Subcutaneous adipose tissue (tissue), 4 donors: ENCODE results near the gene PHF1. TPM values are rescaled to one million over a fixed set of nuclear protein-coding genes. Genes with fewer than 3 reads are reported as not detected.

Experiments
- CTCF ChIP-seq: fragments of 450-650 bp; IDR thresholded peaks from one replicate; pipeline ENCODE4 v1.5.1; 2016; ENCODE audit warnings: low read depth, mild to moderate bottlenecking, control low read depth, antibody characterized with exemption, moderate library complexity
- small RNA-seq: library from RNA; depleted of rRNA; stranded (forward); fragments of <200 nt; gene quantifications from one replicate; pipeline ENCODE3, GENCODE V24; 2016
- total RNA-seq, 4 donors: library from RNA; depleted of rRNA; stranded (reverse); fragments of >200 nt; gene quantifications; one replicate each; pipeline ENCODE4 v1.1.0, GENCODE V29; 2016

PHF1 gene
- total RNA-seq, 4 donors from 2014 or later, result 21.4 to 84.0 (median 48.3) TPM

DNA sequence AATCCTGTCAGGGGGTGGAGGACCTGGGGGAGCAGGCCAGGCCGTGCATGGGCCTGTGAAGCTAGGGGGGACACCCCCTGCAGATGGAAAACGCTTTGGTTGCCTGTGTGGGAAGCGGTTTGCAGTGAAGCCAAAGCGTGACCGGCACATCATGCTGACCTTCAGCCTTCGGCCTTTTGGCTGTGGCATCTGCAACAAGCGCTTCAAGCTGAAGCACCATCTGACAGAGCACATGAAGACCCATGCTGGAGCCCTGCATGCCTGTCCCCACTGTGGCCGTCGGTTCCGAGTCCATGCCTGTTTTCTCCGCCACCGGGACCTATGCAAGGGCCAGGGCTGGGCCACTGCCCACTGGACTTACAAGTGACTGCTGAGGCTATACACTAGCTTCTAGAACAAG, 45.3 kb downstream of the PHF1 start:
- TF ChIP-seq CTCF, result no peak

- no peak for TF ChIP-seq CTCF
Observed at GRCh38 chr6:33458676-33459075, 47.9 kb downstream of the PHF1 start.

DNA sequence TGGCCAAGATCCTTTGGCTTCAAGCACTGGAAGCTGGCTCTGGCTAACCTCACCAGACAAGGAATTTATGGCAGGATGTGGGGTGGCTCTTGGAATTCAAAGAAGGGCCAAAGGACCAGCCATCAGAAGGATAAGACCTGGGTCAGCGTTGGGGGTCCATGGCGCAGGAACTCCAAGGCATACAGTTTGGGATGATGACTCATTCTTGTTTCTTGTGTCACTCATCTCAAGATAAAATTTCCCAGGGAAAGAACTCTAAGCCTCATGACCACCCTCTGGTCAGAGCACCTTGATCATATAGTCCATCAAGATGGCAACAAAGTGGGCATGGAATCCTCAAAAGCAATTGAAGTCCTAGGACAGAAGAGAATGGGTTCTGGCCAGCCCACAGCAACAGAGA, 48.4 kb downstream of the PHF1 start:
- no peak for TF ChIP-seq CTCF

Small RNA genes within 50 kb of the gene (small RNA-seq; reads per million reads assigned to genes)
- gene RPL35AP4 (not detected), gene ZBTB9 (not detected)

Other genes starting within 250 kb of the PHF1 start
- gene COL11A2, start 218.5 kb upstream of the PHF1 start, total RNA-seq, result under 1 TPM in 3 of 4 donors, not detected in 1; 0.17 to 0.75 (median 0.66) TPM
- 10 to 100 TPM; 17.3 to 27.7 (median 24.8) TPM for gene RXRB, start 210.3 kb upstream of the PHF1 start, total RNA-seq
- 10 to 100 TPM; 49.0 to 54.9 (median 52.5) TPM for gene SLC39A7, start 210.1 kb upstream of the PHF1 start, total RNA-seq
- gene HSD17B8, start 206.4 kb upstream of the PHF1 start, total RNA-seq, result 10 to 100 TPM in 3 of 4 donors, 1 to 10 TPM in 1; 5.1 to 22.0 (median 16.2) TPM
- gene RING1, start 202.5 kb upstream of the PHF1 start, total RNA-seq, result 10 to 100 TPM in 2 of 4 donors, 1 to 10 TPM in 2; 7.3 to 19.0 (median 10.5) TPM
- gene VPS52, start 139.1 kb upstream of the PHF1 start, total RNA-seq, result 10 to 100 TPM; 27.2 to 59.2 (median 32.7) TPM
- 1,000 to 10,000 TPM; 2,263 to 3,298 (median 2,623) TPM for gene RPS18, start 138.9 kb upstream of the PHF1 start, total RNA-seq
- 10 to 100 TPM in 3 of 4 donors, 1 to 10 TPM in 1; 7.3 to 20.7 (median 16.9) TPM for gene B3GALT4, start 133.9 kb upstream of the PHF1 start, total RNA-seq
- gene WDR46, start 121.8 kb upstream of the PHF1 start, total RNA-seq, result 10 to 100 TPM; 40.7 to 62.9 (median 50.6) TPM
- 10 to 100 TPM; 17.1 to 31.0 (median 23.4) TPM for gene PFDN6, start 121.4 kb upstream of the PHF1 start, total RNA-seq
- gene RGL2, start 112.1 kb upstream of the PHF1 start, total RNA-seq, result 10 to 100 TPM; 16.0 to 45.8 (median 42.5) TPM
- gene TAPBP, start 96.9 kb upstream of the PHF1 start, total RNA-seq, result 10 to 100 TPM; 36.2 to 77.0 (median 50.5) TPM
- 10 to 100 TPM in 2 of 4 donors, 1 to 10 TPM in 2; 5.9 to 16.8 (median 9.0) TPM for gene ZBTB22, start 93.3 kb upstream of the PHF1 start, total RNA-seq
- 10 to 100 TPM; 26.3 to 47.1 (median 33.5) TPM for gene DAXX, start 88.1 kb upstream of the PHF1 start, total RNA-seq
- 1 to 10 TPM in 2 of 4 donors, under 1 TPM in 1, not detected in 1; 0.33 to 4.4 (median 3.9) TPM for gene KIFC1, start 19.2 kb upstream of the PHF1 start, total RNA-seq
- 10 to 100 TPM; 66.7 to 92.6 (median 79.6) TPM for gene CUTA, start 7.1 kb downstream of the PHF1 start, total RNA-seq
- gene SYNGAP1, start 9.1 kb downstream of the PHF1 start, total RNA-seq, result 1 to 10 TPM; 6.2 to 7.3 (median 7.1) TPM
- 1 to 10 TPM; 1.1 to 2.8 (median 2.5) TPM for gene ZBTB9, start 43.6 kb downstream of the PHF1 start, total RNA-seq
- 10 to 100 TPM in 1 of 4 donors, 1 to 10 TPM in 3; 4.2 to 15.1 (median 6.8) TPM for gene BAK1, start 169.3 kb downstream of the PHF1 start, total RNA-seq
- 10 to 100 TPM; 13.8 to 23.5 (median 19.6) TPM for gene ITPR3, start 210.3 kb downstream of the PHF1 start, total RNA-seq